ENCODE results near the gene SLC35F1.

DNA sequence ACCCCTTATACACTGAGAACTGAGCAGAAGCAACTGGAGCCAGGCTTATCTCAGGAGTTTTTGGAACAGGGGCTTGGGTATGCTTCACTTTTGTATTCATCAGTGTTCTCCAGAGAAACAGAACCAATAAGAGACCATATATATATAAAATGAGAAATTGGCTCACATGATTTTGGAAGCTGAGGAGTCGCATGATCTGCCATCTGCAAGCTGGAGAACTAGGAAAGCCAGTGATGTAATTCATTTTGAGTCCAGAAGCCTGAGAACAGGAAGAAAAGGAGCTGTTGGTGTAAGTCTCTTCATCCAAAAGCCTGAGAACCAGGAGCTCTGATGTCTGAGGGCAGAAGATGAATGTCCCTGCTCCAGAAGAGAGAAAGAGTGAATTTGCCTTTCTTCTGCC lies 272.0 kb downstream of the SLC35F1 start:
- no peak for TF ChIP-seq POLR2A (IDR thresholded peaks at IDR 0.05)
- TF ChIP-seq POLR2AphosphoS5 (IDR thresholded peaks at IDR 0.05), result no peak
